ENCODE data around the gene NPFF. TPM values are rescaled to one million over a fixed set of nuclear protein-coding genes. Genes with fewer than 3 reads are reported as not detected.

NPFF gene
- polyA plus RNA-seq, 1 donor from 2014 or later: not detected

DNA sequence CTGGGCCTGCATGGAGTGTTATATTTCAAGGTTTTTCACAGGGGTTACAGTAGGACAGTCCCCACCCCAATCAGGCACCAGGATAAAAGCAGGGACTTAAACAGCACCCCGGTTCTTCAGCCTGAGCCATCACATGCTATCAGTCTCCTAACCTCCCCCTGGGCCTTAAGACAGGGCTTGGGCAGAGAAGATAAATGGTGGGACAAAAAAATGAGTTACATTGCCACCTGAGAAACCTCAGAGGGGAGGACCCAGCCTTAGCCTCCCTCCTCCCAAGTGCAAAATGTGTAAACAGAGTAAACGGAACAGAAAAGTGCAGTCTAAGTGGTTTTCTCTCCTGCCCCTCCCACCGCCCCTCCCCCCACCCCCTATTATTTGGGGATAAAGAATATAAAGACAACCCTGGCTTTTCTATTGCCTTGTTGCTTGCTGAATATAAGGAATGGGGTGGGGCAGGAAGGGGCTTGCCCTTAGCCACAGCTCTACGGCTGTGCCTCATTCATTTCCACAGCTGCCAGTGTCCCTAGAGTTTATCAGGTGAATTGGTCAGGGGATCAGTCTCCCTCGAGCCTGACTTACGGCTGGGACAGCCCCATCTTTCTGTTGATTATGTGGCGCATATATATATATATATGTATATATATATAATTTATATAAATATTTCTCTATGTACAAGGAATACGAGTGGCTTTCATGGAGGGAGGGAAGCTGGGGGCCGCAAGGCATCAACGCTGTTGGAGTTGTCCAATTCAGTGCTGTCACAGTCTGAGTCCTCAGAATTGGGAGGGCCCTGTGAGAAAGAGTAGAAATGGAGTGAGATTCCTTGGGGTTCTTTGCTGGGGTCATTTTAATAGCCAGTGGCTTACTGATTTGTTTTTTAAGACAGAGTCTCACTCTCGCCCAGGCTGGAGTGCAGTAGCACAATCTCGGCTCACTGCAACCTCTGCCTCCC lies 26.5 kb downstream of the NPFF start:
- Mint-ChIP-seq H3K27me3 (no peaks in the 10 kb centered on the region), H3K36me3 (peaks cover 2% of the 10 kb centered on the region), H3K27ac (peak overlapping the region in 1 of 3 donors; percentile 85), H3K9me3 (no peaks in the 10 kb centered on the region), H3K4me1 (peaks cover 0 to 11% (median 10%) of the 10 kb centered on the region in 3 donors), H3K4me3 (no peak overlapping the region)

DNA sequence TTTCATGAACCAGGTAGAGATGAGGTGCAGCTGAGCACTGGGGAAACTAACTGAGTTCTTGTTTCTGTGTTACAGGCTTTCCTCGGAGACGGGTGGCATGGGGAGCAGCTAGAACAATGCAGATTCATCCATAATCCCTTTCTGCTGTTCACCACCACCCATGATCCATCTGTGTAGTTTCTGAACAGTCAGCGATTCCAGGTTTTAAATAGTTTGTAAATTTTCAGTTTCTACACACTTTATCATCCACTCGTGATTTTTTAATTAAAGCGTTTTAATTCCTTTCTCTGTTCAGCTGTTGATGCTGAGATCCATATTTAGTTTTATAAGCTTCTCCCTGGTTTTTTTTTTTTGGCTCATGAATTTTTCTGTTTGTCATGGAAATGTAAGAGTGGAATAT lies 28.0 kb downstream of the NPFF start:
- Mint-ChIP-seq H3K27ac (peak overlapping the region in 1 of 3 donors; percentile 25), H3K4me1 (peaks cover 6 to 14% (median 13%) of the 10 kb centered on the region in 3 donors), H3K4me3 (no peak overlapping the region), H3K36me3 (peaks cover 5% of the 10 kb centered on the region), H3K9me3 (no peaks in the 10 kb centered on the region), H3K27me3 (no peaks in the 10 kb centered on the region)

DNA sequence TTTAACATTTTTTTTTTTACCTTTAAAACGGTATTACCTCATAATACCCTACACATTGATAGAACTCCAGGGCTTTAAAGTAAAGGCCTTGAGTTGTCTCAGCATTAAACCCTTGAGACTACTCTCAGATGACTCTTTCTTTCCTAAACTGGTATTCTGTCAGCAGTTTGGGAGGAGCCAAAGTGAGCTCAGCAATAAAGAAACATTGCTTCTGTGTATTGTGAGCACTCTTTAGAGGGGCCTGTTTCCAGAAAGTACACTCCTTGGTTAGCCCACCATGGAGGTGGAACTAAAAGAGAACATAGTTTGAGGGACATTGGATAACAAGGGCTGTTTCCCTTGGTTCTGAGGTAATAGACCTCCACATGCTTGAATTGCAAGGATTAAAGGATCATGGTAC lies 28.4 kb downstream of the NPFF start:
- Mint-ChIP-seq H3K4me1 (peaks cover 10 to 18% (median 13%) of the 10 kb centered on the region in 3 donors), H3K9me3 (no peaks in the 10 kb centered on the region), H3K4me3 (no peak overlapping the region), H3K27ac (peak overlapping the region in 1 of 3 donors; percentile 25), H3K36me3 (peaks cover 5% of the 10 kb centered on the region), H3K27me3 (no peaks in the 10 kb centered on the region)

DNA sequence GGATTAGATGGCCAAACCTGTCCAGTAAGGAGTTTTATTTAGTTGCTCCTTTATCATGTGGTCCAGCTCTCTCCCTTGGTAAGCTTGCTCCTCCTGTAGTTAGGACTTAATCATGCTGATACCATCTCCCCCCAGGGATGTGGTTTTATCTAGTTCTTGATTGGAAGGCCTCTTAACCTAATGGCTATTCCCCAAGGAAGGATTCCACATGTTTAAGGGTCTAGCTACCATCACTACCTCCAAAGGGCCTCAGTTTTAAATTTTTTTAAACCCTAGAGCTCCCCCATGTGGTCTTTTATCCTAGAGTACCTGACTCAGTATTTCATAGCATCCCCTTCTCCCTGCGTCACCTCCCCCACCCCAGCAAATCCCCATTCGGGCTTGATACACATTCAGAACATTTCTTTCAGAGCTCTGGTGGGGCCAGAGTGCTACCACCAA lies 30.5 kb downstream of the NPFF start:
- Mint-ChIP-seq H3K27ac (peak overlapping the region in 1 of 3 donors; percentile 75), H3K4me3 (peak overlapping the region in 2 of 4 donors; percentile 20 to 38), H3K36me3 (peaks cover 3% of the 10 kb centered on the region), H3K9me3 (no peaks in the 10 kb centered on the region), H3K27me3 (no peaks in the 10 kb centered on the region), H3K4me1 (peaks cover 12 to 19% (median 15%) of the 10 kb centered on the region in 3 donors)

DNA sequence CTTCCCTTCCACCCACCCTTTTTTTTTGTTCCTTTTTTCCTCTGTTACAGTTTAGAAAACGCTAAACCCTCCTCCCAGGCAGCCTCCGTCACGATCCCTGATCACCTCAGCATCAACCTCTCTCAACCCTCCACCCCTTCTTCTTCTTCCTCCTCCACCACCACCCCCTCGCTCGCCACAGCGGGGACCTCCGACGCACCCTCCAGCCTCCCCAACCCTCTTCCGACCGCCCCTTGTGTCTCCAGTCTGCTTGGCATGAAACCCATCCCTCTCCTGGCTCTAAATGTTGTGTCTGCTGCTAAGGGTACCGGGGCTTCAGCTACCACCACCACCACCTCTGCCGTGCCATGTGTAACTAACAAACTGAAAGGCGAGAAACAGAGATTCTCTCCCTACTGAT lies 32.5 kb downstream of the NPFF start:
- no peaks in the 10 kb centered on the region for H3K9me3 Mint-ChIP-seq
- peak overlapping the region in 2 of 4 donors; percentile 5 to 39 for H3K4me3 Mint-ChIP-seq
- H3K4me1 Mint-ChIP-seq: peaks cover 13 to 19% (median 15%) of the 10 kb centered on the region in 3 donors
- H3K27ac Mint-ChIP-seq: peak overlapping the region in 2 of 3 donors; percentile 58 to 70
- H3K36me3 Mint-ChIP-seq: peaks cover 2% of the 10 kb centered on the region
- no peaks in the 10 kb centered on the region for H3K27me3 Mint-ChIP-seq

DNA sequence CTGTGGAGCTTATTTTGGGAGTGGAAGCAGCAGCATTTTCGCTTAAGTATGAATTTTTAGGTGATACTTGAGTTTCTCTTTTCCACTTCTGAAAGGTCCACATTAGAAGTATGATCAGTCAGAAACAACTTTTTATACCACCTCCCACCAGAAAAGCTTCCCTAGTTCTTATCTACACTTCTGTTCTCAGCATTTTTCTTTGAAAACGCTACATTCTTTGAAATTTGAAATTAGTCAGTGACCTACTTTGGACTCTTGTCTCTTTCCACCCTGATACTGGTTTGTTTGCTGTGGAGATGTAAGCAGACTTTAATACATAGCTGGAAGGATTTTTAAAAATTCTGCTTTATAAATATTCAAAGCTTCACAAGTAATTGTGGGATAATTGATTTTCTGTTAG lies 33.2 kb downstream of the NPFF start:
- H3K36me3 Mint-ChIP-seq: peaks cover 2% of the 10 kb centered on the region
- peaks cover 13 to 19% (median 15%) of the 10 kb centered on the region in 3 donors for H3K4me1 Mint-ChIP-seq
- H3K27me3 Mint-ChIP-seq: no peaks in the 10 kb centered on the region
- peak overlapping the region in 1 of 4 donors; percentile 17 for H3K4me3 Mint-ChIP-seq
- no peaks in the 10 kb centered on the region for H3K9me3 Mint-ChIP-seq
- peak overlapping the region in 1 of 3 donors; percentile 70 for H3K27ac Mint-ChIP-seq

DNA sequence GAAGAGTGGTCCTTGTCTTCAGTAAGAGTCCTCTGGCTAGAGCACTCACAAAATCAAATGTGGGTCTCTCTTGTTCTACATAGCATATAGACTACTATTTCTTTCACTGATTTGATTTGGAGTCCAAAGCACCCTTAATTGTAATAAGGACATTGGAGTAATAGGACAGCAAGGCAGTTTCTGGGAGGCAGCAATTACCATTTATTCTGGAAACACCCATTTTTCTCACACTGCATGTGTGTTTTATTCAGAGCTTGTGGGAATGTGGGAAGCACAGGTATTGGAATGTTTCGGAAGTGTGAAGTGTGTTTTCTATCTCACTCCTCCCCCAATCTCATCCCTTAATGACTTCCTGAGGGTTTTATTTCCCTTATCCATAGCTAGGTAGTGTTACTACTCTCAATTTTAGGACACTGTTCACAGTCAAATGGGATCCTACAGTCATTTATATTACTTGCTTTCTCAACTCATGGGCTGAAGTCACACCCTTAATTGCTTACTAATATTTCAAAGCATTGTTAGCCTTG lies 35.2 kb downstream of the NPFF start:
- peaks cover 2% of the 10 kb centered on the region for H3K36me3 Mint-ChIP-seq
- no peak overlapping the region for H3K4me3 Mint-ChIP-seq
- H3K27me3 Mint-ChIP-seq: no peaks in the 10 kb centered on the region
- H3K4me1 Mint-ChIP-seq: peaks cover 13 to 19% (median 18%) of the 10 kb centered on the region in 3 donors
- no peaks in the 10 kb centered on the region for H3K9me3 Mint-ChIP-seq
- peak overlapping the region in 1 of 3 donors; percentile 49 for H3K27ac Mint-ChIP-seq

DNA sequence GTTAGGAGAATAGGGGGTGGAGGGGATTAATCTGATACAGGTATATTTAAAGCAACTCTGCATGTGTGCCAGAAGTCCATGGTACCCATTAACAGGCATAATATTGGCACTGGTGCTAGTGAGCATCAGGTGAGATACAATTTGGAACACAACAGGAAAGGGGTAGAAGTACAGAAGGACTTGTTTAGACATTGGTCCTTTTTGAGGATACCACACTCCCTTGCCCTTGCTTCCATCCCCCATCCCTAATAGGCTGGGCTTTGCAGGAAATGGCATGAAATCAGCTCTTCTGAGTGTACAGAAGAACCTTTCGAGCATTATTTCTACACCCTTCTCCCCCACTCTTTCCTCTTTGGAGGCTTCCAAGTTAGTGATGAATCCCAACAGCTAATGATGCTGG lies 39.0 kb downstream of the NPFF start:
- Mint-ChIP-seq H3K4me1 (peaks cover 6 to 10% (median 8%) of the 10 kb centered on the region in 3 donors), H3K27ac (peak overlapping the region in 2 of 3 donors; percentile 59 to 83), H3K27me3 (no peaks in the 10 kb centered on the region), H3K9me3 (no peaks in the 10 kb centered on the region), H3K36me3 (peaks cover 2% of the 10 kb centered on the region), H3K4me3 (no peak overlapping the region)

DNA sequence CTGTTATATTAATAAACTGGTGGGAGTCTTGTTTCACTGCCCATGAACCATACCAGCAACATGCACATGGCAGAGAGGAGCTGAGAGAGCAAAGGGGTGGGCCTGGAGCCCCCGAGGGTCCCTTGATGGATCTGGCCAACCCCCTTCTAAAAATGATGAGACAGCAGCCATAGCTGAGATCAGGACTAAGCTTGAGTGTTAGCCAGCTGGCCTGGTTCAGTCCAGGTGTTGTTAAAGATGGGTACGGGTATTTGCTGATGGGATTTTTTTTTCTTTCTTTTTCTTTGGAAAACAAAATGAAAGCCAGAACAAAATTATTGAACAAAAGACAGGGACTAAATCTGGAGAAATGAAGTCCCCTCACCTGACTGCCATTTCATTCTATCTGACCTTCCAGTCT lies 39.4 kb downstream of the NPFF start:
- Mint-ChIP-seq H3K27me3 (no peaks in the 10 kb centered on the region), H3K27ac (peak overlapping the region in 2 of 3 donors; percentile 43 to 56)

DNA sequence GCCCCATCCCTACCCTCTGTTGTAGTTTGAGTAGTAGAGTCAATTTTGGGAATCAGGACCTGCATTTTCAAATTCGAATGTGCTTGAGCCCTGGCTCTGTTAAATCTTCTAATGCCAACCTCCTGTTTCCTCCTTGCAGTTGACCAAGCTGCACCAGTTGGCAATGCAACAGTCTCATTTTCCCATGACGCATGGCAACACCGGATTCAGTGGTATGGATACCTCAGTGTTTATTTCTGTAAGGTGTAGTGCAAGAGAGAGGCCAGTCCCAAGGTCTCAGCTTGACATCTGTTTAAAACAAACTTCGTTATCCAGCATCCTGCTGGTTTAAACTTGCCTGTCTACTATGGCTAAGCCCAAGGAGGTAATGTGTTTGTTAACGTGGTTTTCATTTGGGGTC lies 40.2 kb downstream of the NPFF start:
- Mint-ChIP-seq H3K9me3 (no peaks in the 10 kb centered on the region), H3K27me3 (no peaks in the 10 kb centered on the region), H3K27ac (no peak overlapping the region), H3K36me3 (peaks cover 2% of the 10 kb centered on the region), H3K4me1 (peaks cover 3 to 11% (median 6%) of the 10 kb centered on the region in 3 donors), H3K4me3 (no peak overlapping the region)

More for the DNA sequence above, 39.4 kb downstream of the NPFF start:
- H3K4me3 Mint-ChIP-seq: no peak overlapping the region
- H3K36me3 Mint-ChIP-seq: peaks cover 2% of the 10 kb centered on the region
- no peaks in the 10 kb centered on the region for H3K9me3 Mint-ChIP-seq
- peaks cover 6 to 10% (median 8%) of the 10 kb centered on the region in 3 donors for H3K4me1 Mint-ChIP-seq

DNA sequence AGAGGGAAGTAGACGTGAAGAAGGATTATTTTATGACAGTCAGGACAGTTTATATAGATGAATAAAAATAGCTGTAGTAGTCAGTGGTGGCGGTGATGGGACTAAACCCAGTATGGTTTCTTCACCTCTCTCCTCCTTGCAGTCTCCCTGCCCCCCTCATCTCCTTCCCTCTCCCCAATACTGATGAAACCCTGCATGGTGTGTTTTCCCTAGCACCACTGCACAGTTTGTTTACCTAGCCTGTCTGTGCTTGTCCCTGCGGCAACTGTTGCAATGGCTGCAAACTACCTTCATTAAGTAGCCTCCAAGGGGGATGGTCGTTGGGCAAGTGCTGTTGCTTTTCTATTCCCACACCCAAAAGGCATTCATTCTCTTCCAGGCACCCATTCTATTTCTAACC lies 40.6 kb downstream of the NPFF start:
- Mint-ChIP-seq H3K4me1 (peaks cover 2 to 8% (median 5%) of the 10 kb centered on the region in 3 donors), H3K27ac (no peak overlapping the region), H3K27me3 (no peaks in the 10 kb centered on the region), H3K4me3 (no peak overlapping the region), H3K36me3 (peaks cover 2% of the 10 kb centered on the region), H3K9me3 (no peaks in the 10 kb centered on the region)

DNA sequence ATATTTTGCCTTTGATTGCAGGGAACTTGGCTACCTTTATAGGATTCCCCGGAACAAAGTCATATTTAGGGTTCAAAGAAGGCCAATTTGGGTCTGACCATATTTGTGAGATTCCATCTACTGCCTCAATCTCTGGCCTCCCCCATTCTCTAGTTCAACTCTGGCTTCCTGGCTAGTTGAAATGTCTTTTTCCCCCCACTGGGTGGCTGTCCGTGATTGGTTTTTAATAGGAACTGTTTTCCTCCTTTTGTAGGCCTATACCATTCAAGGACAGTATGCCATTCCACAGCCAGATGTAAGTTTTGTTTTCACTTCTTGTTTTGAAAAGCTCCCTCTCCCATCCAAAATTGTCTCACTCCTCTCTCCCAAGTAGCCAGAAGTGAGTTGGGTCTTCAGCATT lies 41.6 kb downstream of the NPFF start:
- Mint-ChIP-seq H3K4me1 (peaks cover 0 to 9% (median 5%) of the 10 kb centered on the region in 3 donors), H3K27me3 (no peaks in the 10 kb centered on the region), H3K27ac (no peak overlapping the region), H3K9me3 (no peaks in the 10 kb centered on the region), H3K4me3 (peak overlapping the region in 2 of 4 donors; percentile 5 to 25), H3K36me3 (peaks cover 2% of the 10 kb centered on the region)

DNA sequence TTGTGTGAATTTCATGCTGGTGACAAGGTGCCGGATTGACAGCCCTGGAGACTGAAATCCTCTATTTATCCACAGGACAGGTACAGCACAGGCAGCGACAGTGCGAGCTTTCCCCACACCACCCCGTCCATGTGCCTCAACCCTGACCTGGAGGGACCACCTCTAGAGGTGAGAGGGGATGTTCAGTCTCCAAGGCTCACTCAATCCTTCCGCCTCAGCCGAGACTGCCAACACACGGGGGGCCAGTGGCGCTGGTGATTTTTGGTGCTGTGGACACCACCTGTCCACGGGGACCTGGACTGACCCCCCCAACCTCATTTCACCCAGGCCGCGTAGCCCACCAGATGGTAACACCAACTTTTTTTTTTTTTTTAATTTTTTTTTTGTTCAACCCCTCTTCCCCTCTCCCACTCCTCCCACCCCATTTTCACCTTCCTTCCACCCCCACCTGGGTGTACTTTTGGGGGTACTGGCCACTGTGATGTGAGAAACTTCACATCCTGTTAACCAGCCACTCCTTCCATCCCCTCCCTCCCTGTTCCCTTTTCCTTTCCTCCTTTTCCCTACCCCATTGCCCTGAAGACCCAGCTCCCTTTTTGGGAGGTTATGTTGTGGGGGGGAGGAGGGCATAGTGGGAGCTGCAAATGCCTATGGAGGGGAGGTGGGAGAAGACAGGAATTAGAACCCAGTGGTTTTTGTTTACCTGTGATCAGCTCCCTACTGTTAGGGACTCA lies 42.4 kb downstream of the NPFF start:
- H3K4me1 Mint-ChIP-seq: peaks cover 0 to 15% (median 6%) of the 10 kb centered on the region in 3 donors
- H3K9me3 Mint-ChIP-seq: no peaks in the 10 kb centered on the region
- peak overlapping the region in 1 of 3 donors; percentile 63 for H3K27ac Mint-ChIP-seq
- peaks cover 2% of the 10 kb centered on the region for H3K36me3 Mint-ChIP-seq
- H3K4me3 Mint-ChIP-seq: no peak overlapping the region
- H3K27me3 Mint-ChIP-seq: no peaks in the 10 kb centered on the region

DNA sequence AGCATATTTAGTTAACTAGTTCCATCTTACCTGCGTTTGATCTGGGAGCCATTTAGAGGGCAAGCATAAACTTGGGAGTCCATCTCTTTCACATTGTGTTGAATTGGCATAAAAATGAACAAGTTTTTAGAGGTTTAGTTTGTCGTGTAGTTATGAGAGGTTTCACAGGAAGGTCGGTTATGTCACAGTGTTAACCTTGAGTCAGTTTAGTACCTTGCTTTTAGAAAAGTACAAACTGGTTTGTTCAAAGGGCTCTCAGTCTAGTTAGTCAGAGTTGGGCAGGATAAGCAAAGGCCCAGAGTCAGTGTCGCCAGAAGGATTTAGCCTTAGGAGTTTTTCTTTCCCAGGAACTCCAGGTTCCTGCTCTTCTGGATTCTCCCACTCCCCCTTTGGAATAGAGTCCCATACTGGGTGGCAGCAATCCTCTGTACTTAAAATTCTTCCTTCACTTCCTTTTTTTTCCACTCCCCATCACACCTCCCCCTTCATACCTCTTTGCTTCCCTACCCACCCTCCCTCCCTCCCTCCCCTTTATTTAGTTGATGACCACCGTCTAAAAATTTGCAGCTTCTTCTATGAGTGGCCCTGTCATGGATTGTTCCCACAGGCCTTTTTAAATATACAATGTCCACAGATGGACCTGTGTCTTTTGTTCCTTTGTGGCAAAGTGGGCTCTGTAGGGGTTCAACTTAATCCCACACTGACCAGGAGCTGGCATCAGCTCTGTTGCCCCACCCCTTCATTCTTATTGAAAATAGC lies 43.3 kb downstream of the NPFF start:
- H3K27ac Mint-ChIP-seq: peak overlapping the region in 1 of 3 donors; percentile 56
- H3K36me3 Mint-ChIP-seq: peaks cover 2% of the 10 kb centered on the region
- H3K9me3 Mint-ChIP-seq: no peaks in the 10 kb centered on the region
- no peaks in the 10 kb centered on the region for H3K27me3 Mint-ChIP-seq
- H3K4me1 Mint-ChIP-seq: peaks cover 0 to 15% (median 6%) of the 10 kb centered on the region in 3 donors
- no peak overlapping the region for H3K4me3 Mint-ChIP-seq

Data from IgD-negative memory B cell (primary cell).